BJ (cell line): ENCODE data around the gene HIVEP2. TPM values are rescaled to one million over a fixed set of nuclear protein-coding genes. Genes with fewer than 3 reads are reported as not detected.

Experiments
- CTCF ChIA-PET: fragments of 350-600 bp; formaldehyde crosslinking; extraction: SDS; loops from one replicate; lab custom pipeline; 2021; ENCODE audit warnings: antibody characterized with exemption, inconsistent platforms; lab: Yijun Ruan, JAX
- POLR2A ChIA-PET: fragments of 300-600 bp; sonication (Branson Sonifier 250); formaldehyde crosslinking; extraction: SDS; loops from one replicate; lab custom pipeline; 2021; ENCODE audit warnings: antibody characterized with exemption; lab: Charles Lee
- DNase-seq: peaks from one replicate; pipeline ENCODE4 v3.0.0-alpha.2; 2011; ENCODE audit warnings: low read depth
- H3K27me3 ChIP-seq: 2 replicates; pipeline ENCODE4 v1.6.0; 2011; ENCODE audit warnings: low read length; ENCODE audit not compliant: control insufficient read depth, insufficient read depth
- H3K36me3 ChIP-seq: 2 replicates; pipeline ENCODE4 v1.5.1; 2011; ENCODE audit warnings: low read length; ENCODE audit not compliant: control insufficient read depth, insufficient read depth
- H3K4me3 ChIP-seq: 2 replicates; pipeline ENCODE4 v1.5.1; 2011; ENCODE audit warnings: low read depth, mild to moderate bottlenecking, control low read depth, low read length
- polyA plus RNA-seq: library from polyadenylated mRNA; depleted of rRNA; stranded (reverse); fragments of >200 nt; gene quantifications from 2 replicates; pipeline ENCODE4 v1.2.3, GENCODE V29; 2011
- TF ChIP-seq, protein P1 (sequence below): IDR thresholded peaks from 2 replicates; pipeline ENCODE4 v1.5.1; 2011; ENCODE audit warnings: low read depth, mild to moderate bottlenecking, control low read depth, inconsistent platforms, low read length, moderate library complexity; ENCODE audit not compliant: insufficient read depth

HIVEP2 gene
- polyA plus RNA-seq, 1 experiment, result 3.7 TPM

GRCh38 chr6:142855893-142856623 is 88.9 kb downstream of the HIVEP2 start:
- CTCF ChIA-PET, result no interaction called here
- Histone ChIP-seq H3K4me3 (no peak overlapping the region), H3K27me3 (no peaks in the 10 kb centered on the region), H3K36me3 (no peaks in the 10 kb centered on the region)
- no peak for DNase-seq
- POLR2A ChIA-PET, result interaction anchor here (0.6 kb wide), 1 partner anchor 80 kb away, joined by 5 read pairs; no protein-coding TSS in a partner anchor
- TF ChIP-seq, protein P1, sequence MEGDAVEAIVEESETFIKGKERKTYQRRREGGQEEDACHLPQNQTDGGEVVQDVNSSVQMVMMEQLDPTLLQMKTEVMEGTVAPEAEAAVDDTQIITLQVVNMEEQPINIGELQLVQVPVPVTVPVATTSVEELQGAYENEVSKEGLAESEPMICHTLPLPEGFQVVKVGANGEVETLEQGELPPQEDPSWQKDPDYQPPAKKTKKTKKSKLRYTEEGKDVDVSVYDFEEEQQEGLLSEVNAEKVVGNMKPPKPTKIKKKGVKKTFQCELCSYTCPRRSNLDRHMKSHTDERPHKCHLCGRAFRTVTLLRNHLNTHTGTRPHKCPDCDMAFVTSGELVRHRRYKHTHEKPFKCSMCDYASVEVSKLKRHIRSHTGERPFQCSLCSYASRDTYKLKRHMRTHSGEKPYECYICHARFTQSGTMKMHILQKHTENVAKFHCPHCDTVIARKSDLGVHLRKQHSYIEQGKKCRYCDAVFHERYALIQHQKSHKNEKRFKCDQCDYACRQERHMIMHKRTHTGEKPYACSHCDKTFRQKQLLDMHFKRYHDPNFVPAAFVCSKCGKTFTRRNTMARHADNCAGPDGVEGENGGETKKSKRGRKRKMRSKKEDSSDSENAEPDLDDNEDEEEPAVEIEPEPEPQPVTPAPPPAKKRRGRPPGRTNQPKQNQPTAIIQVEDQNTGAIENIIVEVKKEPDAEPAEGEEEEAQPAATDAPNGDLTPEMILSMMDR, result no peak

- TF ChIP-seq, protein P1, result no peak
- ChIA-PET POLR2A (no interaction called here), CTCF (interaction anchor here (1.0 to 1.1 kb wide), 2 partner anchors 9 to 12 kb away, joined by 3 read pairs; no protein-coding TSS in a partner anchor)
- DNase-seq, result no peak
- H3K4me3 ChIP-seq, result no peak overlapping the region
- H3K36me3 ChIP-seq, result no peaks in the 10 kb centered on the region
- no peaks in the 10 kb centered on the region for H3K27me3 ChIP-seq
Observed at GRCh38 chr6:142854589-142855488, 90.1 kb downstream of the HIVEP2 start.

- no peaks in the 10 kb centered on the region for H3K36me3 ChIP-seq
- CTCF ChIA-PET, result interaction anchor here (1.0 to 1.6 kb wide), 3 partner anchors 10 to 34 kb away, joined by 3 to 5 read pairs (median 3); no protein-coding TSS in a partner anchor
- no peak for DNase-seq
- no peak overlapping the region for H3K4me3 ChIP-seq
- H3K27me3 ChIP-seq, result no peaks in the 10 kb centered on the region
- POLR2A ChIA-PET, result no interaction called here
- TF ChIP-seq, protein P1, result no peak
Observed at GRCh38 chr6:142853244-142854180, 91.5 kb downstream of the HIVEP2 start.

- TF ChIP-seq, protein P1, result no peak
- ChIA-PET POLR2A (no interaction called here), CTCF (no interaction called here)
- Histone ChIP-seq H3K4me3 (no peak overlapping the region), H3K27me3 (no peaks in the 10 kb centered on the region), H3K36me3 (no peaks in the 10 kb centered on the region)
- DNase-seq, result no peak
Observed at GRCh38 chr6:142851601-142852000, 93.4 kb downstream of the HIVEP2 start.
